ENCODE results near the gene IFNLR1. TPM values are rescaled to one million over a fixed set of nuclear protein-coding genes. Genes with fewer than 3 reads are reported as not detected.

IFNLR1 gene
- total RNA-seq, 1 donor from 2014 or later, result 7.1 TPM

GRCh38 chr1:24130385-24130784 is 56.7 kb downstream of the IFNLR1 start:
- Mint-ChIP-seq H3K4me3 (no peak overlapping the region), H3K9me3 (no peaks in the 10 kb centered on the region), H3K27ac (no peak overlapping the region), H3K4me1 (ENCODE audit: unreplicated experiment) (no peaks in the 10 kb centered on the region), H3K27me3 (no peaks in the 10 kb centered on the region), H3K36me3 (no peaks in the 10 kb centered on the region)
- no peak for TF ChIP-seq CTCF (conservative IDR thresholded peaks at IDR 0.05)
- DNase-seq (ENCODE audit: extremely low spot score, unreplicated experiment), result no peak

DNA sequence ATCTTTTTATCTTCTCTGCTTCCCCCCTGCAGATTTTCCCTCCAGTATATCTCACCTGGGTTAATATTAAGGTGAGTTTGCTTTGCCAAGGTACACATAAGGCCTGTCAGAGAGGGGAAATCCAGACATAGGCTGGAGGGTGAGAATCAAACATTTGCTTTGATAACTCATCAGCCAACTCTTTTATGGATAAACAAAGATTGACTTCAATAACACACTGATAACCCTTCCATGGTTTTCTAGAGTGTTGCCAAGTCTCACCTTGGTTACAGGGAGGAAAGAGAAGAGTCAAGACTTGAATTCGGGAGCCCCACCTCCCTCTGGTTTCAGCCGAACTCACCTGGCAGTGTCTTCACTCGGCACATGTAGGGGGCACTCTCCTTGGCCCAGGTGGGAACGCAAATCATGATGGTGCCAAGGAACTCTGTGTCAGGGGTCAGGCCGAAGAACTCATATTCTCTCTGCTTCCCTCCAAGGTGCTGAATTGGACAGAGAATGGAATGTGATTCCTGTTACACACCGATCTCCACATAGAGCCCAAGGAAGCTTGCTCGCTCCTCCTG is 59.2 kb downstream of the IFNLR1 start:
- Mint-ChIP-seq H3K27me3 (no peaks in the 10 kb centered on the region), H3K27ac (no peak overlapping the region), H3K9me3 (no peaks in the 10 kb centered on the region), H3K36me3 (no peaks in the 10 kb centered on the region), H3K4me1 (ENCODE audit: unreplicated experiment) (no peaks in the 10 kb centered on the region), H3K4me3 (no peak overlapping the region)
- no peak for TF ChIP-seq CTCF (conservative IDR thresholded peaks at IDR 0.05)
- DNase-seq (ENCODE audit: extremely low spot score, unreplicated experiment), result no peak

GRCh38 chr1:24127134-24127800 is 59.8 kb downstream of the IFNLR1 start:
- no peak for TF ChIP-seq CTCF (conservative IDR thresholded peaks at IDR 0.05)
- Mint-ChIP-seq H3K9me3 (no peaks in the 10 kb centered on the region), H3K36me3 (no peaks in the 10 kb centered on the region), H3K27me3 (no peaks in the 10 kb centered on the region), H3K27ac (no peak overlapping the region), H3K4me1 (ENCODE audit: unreplicated experiment) (no peaks in the 10 kb centered on the region), H3K4me3 (no peak overlapping the region)
- no peak for DNase-seq (ENCODE audit: extremely low spot score, unreplicated experiment)

- Mint-ChIP-seq H3K4me3 (no peak overlapping the region), H3K9me3 (no peaks in the 10 kb centered on the region), H3K27ac (no peak overlapping the region), H3K4me1 (ENCODE audit: unreplicated experiment) (no peaks in the 10 kb centered on the region), H3K27me3 (no peaks in the 10 kb centered on the region), H3K36me3 (no peaks in the 10 kb centered on the region)
- TF ChIP-seq CTCF (conservative IDR thresholded peaks at IDR 0.05), result no peak
- DNase-seq (ENCODE audit: extremely low spot score, unreplicated experiment), result no peak
Measured at GRCh38 chr1:24126672-24127023, 60.4 kb downstream of the IFNLR1 start.

- Mint-ChIP-seq H3K27ac (no peak overlapping the region), H3K27me3 (no peaks in the 10 kb centered on the region), H3K4me1 (ENCODE audit: unreplicated experiment) (no peaks in the 10 kb centered on the region), H3K9me3 (no peaks in the 10 kb centered on the region), H3K36me3 (no peaks in the 10 kb centered on the region), H3K4me3 (no peak overlapping the region)
- no peak for DNase-seq (ENCODE audit: extremely low spot score, unreplicated experiment)
- no peak for TF ChIP-seq CTCF (conservative IDR thresholded peaks at IDR 0.05)
Measured at GRCh38 chr1:24126018-24126671, 60.9 kb downstream of the IFNLR1 start.

Data from type B pancreatic cell (in vitro differentiated cells).